HG02885 (cell line): Measurements from ENCODE around the gene CTTNBP2NL.
"Not testable (repeated sequence)": the region's sequence is repeated elsewhere in the genome, so short reads cannot be mapped to it uniquely, and the experiment has no call there.

ENCODE experiments used
- ATAC-seq: cut with Tn5 transposase; IDR thresholded peaks from one replicate; pipeline ENCODE4 v1.9.1; 2021; ENCODE audit warnings: mild to moderate bottlenecking; ENCODE audit not compliant: unreplicated experiment, poor library complexity

The CTTNBP2NL gene

GRCh38 chr1:112457955-112458354 lies 61.9 kb downstream of the CTTNBP2NL start:
- ATAC-seq, result no peak

DNA sequence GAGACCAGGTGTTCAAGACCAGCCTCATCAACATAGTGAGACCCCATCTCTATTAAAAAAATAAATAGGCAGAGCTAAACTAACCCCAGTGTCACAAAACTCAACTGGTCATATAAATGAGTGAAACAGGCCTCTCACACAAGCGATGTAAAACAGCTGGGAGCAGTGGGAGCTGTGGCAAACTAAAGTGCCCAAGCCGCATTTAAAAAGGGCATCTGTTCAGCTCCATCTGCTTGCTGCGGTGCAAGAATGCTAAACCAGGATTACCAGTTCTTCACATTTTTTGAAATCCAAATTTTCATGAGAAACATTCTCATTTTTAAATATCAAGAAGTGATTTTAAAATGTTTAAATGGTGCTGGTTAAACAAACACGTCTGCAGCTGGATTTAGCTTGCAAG lies 62.7 kb downstream of the CTTNBP2NL start:
- ATAC-seq, result no peak

- ATAC-seq, result no peak
These were observed 64.6 kb downstream of the CTTNBP2NL start for GRCh38 chr1:112460615-112461014.

GRCh38 chr1:112461200-112461871 lies 65.3 kb downstream of the CTTNBP2NL start:
- ATAC-seq, result no peak

- ATAC-seq, result no peak
These were observed 66.9 kb downstream of the CTTNBP2NL start for GRCh38 chr1:112462953-112463279.

- no peak for ATAC-seq
These were observed 68.5 kb downstream of the CTTNBP2NL start for GRCh38 chr1:112464501-112464900.

DNA sequence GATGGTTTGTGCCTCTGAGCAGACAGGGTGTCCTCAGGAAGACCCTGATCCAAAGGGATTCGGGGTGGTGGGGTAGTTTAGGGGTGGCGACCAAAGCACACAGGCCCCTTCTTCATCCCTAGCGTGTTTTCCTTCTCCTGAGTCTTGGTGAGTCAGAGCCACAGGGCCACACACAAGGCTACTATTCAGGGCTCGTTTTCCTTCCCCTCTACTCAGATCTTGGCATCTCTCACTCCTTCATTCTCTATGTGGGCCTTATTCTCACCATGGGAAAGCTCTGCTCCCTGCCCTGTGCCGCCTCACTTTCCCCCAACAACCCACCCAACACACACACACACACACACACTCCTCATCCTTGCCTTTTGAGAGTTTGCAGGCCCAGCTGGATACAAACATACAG lies 69.1 kb downstream of the CTTNBP2NL start:
- ATAC-seq, result no peak

GRCh38 chr1:112466078-112466660 lies 70.2 kb downstream of the CTTNBP2NL start:
- ATAC-seq, result peak; percentile 88

- ATAC-seq, result not testable (repeated sequence)
These were observed 74.3 kb downstream of the CTTNBP2NL start for GRCh38 chr1:112470324-112470723.

- no peak for ATAC-seq
These were observed 75.0 kb downstream of the CTTNBP2NL start for GRCh38 chr1:112470966-112471365.

DNA sequence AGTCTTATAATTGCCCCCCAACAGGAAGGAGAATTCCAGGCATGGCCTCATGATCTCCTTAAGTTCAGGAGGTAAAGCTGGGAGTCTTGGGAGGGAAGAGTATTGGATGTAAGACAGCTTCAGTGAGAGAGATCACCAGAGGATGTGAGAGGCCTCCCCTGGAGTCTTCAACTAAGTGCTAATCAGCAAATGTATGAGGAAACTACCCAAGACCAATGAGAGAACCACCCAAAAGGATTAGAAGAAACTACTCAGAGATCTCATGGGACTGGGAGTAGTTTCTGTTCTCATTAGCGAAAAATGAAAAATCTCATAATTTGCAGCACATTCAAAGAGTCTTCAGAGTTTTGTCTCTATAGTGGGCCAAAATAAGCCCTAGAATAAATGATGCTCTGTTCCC lies 76.1 kb downstream of the CTTNBP2NL start:
- ATAC-seq, result no peak

GRCh38 chr1:112477550-112477949 lies 81.5 kb downstream of the CTTNBP2NL start:
- ATAC-seq, result no peak

GRCh38 chr1:112478314-112478713 lies 82.3 kb downstream of the CTTNBP2NL start:
- ATAC-seq, result no peak

DNA sequence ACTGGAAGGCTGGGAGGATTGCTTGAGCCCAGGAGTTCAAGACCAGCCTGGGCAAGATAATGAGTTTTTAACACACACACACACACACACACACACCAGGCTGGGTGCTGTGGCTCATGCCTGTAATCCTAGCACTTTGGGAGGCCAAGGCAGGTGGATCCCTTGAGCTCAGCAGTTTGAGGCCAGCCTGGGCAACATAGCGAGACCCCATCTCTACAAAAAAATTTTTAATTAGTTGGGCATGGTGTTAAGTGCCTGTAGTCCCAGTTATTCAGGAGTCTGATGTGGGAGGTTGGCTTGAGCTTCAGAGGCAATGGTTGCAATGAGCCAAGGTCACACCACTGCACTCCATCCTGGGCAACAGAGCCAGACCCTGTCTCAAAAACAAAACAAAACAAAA lies 90.0 kb downstream of the CTTNBP2NL start:
- ATAC-seq, result not testable (repeated sequence)

DNA sequence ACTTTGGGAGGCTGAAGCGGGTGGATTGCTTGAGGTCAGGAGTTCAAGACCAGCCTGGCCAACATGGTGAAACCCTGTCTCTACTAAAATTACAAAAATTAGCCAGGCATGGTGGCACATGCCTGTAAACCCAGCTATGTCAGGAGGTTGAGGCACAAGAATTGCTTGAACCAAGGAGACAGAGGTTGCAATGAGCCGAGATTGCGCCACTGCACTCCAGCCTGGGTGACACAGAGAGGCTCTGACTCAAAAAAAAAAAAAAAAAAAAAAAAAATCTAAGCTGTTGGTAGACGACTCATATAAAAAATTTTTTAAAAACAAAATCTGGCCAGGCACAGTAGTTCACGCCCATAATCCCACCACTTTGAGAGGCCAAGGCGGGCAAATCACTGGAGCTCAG lies 91.7 kb downstream of the CTTNBP2NL start:
- ATAC-seq, result not testable (repeated sequence)

DNA sequence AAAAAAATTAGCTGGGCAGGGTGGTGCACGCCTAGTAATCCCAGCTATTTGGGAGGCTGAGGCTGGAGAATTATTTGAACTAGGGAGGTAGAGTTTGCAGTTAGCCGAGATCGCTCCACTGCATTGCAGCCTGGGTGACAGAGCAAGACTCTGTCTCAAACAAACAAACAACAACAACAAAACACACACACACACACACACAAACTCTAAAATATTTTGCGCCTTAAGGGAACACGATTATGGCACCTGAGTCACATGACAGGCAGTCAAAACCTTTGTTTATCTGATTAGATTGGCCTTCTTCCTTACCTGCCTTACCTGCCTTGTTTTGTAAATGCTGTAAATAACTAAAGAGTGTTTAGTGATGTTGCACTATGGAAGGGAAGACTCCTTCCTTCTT lies 92.1 kb downstream of the CTTNBP2NL start:
- ATAC-seq, result no peak

DNA sequence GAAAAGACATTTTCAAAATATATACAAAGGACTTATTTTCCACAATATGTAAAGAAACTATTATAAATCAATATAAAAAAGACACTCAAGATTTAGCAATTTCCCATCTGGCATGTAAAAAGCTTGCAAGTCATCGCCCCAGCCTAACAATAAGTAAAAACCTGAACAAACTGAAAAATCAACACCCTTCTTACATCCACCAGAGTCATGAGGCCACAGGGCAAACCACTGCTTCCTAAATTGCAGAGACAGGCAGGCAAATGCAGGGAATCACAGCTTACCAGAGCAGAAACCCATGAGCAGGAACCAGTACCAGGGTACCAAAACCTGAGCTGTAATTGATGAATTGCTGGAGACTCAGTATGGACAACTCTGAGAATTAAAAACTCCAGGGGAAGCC lies 96.1 kb downstream of the CTTNBP2NL start:
- ATAC-seq, result no peak

- no peak for ATAC-seq
These were observed 97.3 kb downstream of the CTTNBP2NL start for GRCh38 chr1:112493351-112493750.

- no peak for ATAC-seq
These were observed 100.3 kb downstream of the CTTNBP2NL start for GRCh38 chr1:112496290-112496689.

DNA sequence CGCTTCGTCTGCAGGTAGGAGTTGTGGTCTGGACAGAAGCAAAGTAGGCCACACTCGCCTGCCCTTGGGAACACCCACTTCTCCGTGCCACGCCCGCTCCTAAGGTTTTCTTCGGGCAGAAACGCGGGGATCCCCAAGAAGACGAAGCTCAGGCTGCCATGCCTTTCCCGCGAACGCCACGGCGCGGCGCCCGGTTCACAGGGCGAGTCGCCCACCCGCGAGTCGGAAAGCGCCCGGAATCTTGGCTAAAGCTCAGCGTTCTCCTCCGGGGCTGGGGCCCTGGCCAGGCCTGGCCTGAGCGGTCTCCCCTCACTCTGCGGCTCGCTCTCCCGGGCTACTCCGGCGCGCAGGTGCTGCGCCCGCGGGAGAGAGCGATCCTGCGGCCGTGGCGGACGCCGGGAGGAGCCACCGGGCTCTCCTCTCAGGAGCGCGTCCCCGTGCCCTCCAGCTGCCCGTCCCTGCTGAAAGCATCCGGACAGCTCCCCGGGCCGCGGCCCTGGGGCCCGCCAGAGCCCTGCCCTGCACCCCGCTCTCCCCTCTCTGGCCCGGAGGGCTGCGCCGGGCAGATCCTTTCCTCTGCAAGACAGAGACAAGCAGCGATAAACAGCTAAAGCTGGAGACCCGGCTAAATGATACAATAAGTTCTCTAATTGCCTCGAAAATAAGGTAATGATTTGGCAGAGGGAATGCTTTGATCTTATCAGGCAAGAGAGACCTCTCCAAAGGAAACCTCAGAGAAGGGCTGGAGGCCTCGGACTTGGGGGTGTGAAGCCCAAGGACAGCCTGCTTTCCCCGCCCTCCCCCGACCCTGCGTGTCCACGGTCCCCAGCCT lies 106.0 kb downstream of the CTTNBP2NL start:
- ATAC-seq, result no peak

DNA sequence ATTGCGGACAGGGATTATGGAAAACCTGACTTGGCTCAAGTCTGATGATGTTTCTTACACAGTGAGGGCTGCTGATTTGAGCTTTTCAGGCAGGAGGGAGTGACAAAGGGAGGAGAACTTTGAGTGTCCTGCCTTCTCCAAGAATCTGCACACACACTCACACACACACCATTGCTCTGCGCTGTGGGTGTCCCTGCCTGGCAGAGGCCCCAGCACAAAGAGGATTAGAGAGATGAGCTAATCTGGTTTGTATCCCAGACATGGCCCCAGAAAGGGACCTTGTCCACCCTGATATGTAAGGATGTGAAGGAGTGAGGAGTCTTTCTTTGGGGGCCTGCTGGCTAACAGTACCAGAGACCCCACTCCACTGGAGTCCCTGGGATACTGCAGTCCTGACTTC lies 106.8 kb downstream of the CTTNBP2NL start:
- ATAC-seq, result no peak
